ENCODE results near the gene LTBP4.

- TF ChIP-seq CTCF (IDR thresholded peaks at IDR 0.05) (no peak), POLR2A (IDR thresholded peaks at IDR 0.05) (no peak)
These were observed 17.9 kb upstream of the LTBP4 start for GRCh38 chr19:40583283-40583682.

All from sigmoid colon (tissue), 3 donors.